ENCODE results near the gene OR5AR1.

Gene OR5AR1

DNA sequence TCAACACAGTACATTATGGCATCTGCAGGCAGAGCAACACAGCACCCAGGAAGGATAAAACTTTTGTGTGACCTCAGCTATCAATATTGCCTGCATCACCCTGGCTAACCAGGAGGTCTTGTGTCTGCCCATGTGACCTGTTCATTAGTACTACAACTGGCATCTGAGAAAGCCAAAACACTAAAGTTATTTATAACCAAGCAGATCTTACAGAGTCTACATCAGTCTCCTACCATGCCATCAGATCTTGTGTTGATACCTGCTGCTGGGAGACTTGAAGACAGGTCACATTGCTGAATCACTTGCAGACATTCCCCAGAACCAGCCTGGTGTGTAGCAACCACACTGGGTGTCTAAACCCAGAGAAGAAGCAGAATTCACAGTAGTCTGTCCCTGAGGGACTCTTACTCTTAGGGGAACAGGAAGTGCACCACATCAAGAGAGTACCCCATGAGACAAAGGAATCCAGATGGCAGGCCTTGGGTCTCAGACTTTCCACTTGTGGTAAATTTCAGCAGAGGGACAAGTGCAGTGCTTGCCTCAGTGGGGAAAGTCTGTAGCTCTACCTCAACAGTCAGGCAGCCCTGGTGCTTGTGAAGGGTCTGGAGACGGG lies 42.4 kb downstream of the OR5AR1 start:
- no peak for TF ChIP-seq GATA3 (IDR thresholded peaks at IDR 0.05; ENCODE audit: low read depth, low read length)
- TF ChIP-seq GATA2 (IDR thresholded peaks at IDR 0.05; ENCODE audit: low read depth, low read length): no peak

DNA sequence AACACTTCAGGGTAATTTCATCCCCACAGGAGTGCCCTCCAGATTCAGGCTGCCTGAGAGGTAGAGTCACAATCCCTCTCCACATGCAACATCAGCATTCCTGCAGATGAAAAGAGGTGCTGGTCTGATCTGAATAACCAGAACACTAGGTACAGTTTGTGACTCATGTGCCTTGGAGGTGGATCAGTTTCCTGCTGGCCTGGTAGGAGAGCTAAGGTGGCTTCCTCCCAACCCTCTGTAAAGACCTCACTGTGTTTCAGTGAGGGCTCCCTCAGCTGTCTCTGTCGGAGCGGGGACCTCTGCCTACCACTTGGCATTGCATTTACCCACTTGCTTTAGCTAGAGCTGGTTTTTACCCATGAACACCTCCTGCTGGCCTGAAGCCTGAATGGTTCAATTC lies 43.0 kb downstream of the OR5AR1 start:
- TF ChIP-seq GATA2 (IDR thresholded peaks at IDR 0.05; ENCODE audit: low read depth, low read length) (no peak), GATA3 (IDR thresholded peaks at IDR 0.05; ENCODE audit: low read depth, low read length) (no peak)

DNA sequence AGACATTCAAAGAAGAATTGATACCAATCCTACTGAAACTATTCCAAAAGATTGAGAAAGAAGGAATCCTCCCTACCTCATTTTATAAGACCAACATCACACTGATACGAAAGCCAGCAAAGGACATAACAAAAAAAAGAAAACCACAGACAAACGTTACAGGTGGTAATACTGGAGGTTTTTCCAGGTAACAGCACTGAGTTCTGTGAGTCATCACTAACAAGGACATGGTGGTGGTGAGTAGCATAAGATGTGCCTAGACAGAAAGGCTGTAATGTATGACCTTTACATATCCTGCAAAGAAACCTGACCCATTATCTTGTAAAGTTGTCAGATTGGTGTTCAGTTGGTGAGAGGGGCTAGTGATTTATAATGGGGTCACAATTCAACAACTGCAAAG lies 50.7 kb downstream of the OR5AR1 start:
- TF ChIP-seq GATA3 (IDR thresholded peaks at IDR 0.05; ENCODE audit: low read depth, low read length) (no peak), GATA2 (IDR thresholded peaks at IDR 0.05; ENCODE audit: low read depth, low read length) (no peak)
